ENCODE results near the gene BLVRA.
"Not testable (repeated sequence)": the region's sequence is repeated elsewhere in the genome, so short reads cannot be mapped to it uniquely, and the experiment has no call there.

The BLVRA gene

DNA sequence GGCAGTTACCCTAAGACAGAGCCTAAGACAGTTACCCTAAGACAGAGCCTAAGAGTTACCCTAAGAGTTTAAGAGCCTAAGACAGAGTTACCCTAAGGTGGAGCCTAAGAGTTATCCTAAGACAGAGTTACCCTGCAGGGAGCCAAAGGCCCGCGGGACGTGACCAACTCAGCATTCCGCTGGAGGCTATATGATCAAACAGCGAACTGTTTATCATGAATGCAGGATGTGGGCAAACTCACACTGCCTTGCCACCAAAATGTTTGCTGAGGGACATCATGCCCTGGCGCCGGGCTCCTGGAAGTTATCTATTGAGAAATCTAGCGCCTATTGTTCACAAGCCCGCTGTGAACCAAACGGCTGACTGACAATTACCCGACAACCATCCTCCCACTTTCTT lies 49.9 kb downstream of the BLVRA start:
- Histone ChIP-seq H3K36me3 (ENCODE audit: control insufficient read depth, insufficient read depth, low read length) (no peaks in the 10 kb centered on the region), H3K9ac (ENCODE audit: low read length) (no peak overlapping the region), H3K4me1 (ENCODE audit: control insufficient read depth, insufficient read depth, low read length) (no peaks in the 10 kb centered on the region), H3K4me3 (ENCODE audit: low read length) (no peak overlapping the region), H3K27ac (ENCODE audit: low read depth, low read length) (no peak overlapping the region), H3K27me3 (ENCODE audit: control insufficient read depth, insufficient read depth, low read length) (no peaks in the 10 kb centered on the region)

DNA sequence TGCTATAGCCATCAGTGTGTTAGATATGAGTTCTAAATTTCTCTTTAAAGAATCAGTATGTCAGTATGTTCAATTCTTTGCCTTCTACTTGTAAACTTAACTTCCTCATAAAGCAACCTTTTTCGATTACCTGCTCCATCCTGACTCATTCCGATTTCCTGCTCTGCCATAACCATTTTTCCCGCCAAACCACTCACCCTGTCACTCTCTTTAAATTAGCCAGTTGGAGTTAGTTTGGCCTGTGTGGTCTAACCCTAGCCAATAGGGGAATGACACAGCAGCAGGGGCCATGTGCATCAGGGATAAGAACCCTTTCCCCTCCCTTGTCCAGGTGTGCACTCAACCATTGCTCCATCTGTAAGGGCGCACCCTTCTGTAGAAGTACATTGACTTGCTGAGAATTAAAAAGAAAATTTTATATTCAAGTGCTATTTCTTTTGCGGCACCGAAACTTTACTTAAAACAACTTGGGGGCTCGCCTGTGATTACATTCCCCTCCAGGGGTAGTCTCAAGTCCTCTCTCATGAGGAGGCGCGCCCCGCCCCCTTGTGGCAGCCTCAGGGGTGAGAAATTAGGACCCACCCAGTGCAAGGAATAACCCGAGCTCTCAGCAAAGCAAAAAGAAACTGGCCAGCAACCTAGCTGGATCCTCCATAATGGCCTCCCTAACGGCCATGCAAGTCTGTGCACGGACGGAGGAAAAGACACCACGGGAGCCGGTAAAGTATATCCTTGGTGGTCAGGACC lies 51.9 kb downstream of the BLVRA start:
- H3K36me3 ChIP-seq (ENCODE audit: control insufficient read depth, insufficient read depth, low read length); H3K4me3 ChIP-seq (ENCODE audit: low read length); H3K9ac ChIP-seq (ENCODE audit: low read length); H3K27me3 ChIP-seq (ENCODE audit: control insufficient read depth, insufficient read depth, low read length); H3K27ac ChIP-seq (ENCODE audit: low read depth, low read length); H3K4me1 ChIP-seq (ENCODE audit: control insufficient read depth, insufficient read depth, low read length): not testable (repeated sequence)

DNA sequence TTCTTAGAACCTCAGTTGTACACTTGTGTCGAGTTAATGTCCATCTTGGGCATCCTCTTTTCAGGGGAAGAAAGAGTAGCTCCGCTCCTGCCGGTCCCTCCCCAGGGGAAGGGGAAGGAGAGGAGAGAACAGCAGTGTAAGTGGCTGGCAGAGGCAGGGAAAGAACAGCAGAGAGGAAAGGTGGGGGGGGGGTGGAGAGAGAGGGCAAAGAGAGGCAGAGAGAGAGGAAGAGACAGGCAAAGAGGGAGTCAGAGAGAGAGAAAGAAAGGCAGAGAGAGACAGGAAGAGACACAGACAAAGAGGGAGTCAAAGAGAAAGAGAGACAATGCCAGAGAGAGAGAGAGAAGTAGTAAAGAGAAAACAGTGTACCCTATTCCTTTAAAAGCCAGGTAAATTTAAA lies 56.9 kb downstream of the BLVRA start:
- H3K36me3 ChIP-seq (ENCODE audit: control insufficient read depth, insufficient read depth, low read length): no peaks in the 10 kb centered on the region
- no peak overlapping the region for H3K9ac ChIP-seq (ENCODE audit: low read length)
- no peaks in the 10 kb centered on the region for H3K4me1 ChIP-seq (ENCODE audit: control insufficient read depth, insufficient read depth, low read length)
- no peak overlapping the region for H3K27ac ChIP-seq (ENCODE audit: low read depth, low read length)
- no peak overlapping the region for H3K4me3 ChIP-seq (ENCODE audit: low read length)
- no peaks in the 10 kb centered on the region for H3K27me3 ChIP-seq (ENCODE audit: control insufficient read depth, insufficient read depth, low read length)

DNA sequence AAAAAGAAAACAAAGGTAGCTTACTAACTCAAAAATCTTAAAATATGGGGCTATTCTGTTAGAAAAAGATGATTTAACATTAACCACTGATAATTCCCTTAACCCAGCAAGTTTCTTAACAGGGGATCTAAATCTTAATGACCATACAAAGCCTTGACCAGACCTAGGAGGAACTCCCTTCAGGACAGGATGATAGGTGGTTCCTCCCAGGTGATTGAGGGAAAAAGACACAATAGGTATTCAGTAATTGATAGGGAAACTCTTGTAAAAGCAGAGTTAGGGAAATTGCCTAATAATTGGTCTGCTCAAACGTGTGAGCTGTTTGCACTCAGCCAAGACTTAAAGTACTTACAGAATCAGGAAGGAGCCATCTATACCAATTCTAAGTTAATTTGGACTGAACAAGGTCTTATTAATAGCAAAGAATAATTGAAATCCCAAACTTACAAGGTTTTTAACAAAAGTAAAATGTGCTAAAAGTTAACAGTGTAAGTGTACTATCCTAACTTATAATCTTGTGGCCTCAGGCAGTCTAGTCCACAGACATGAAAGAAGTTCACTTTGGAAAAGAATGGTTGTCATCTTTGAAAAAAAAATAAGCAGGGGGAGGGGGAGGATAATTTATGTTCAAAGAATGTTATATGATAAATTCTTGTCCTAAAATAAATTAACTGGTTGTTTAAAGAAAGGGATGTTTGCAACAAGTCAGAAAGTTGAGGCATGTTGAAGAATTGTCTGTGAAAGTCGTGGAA lies 57.7 kb downstream of the BLVRA start:
- H3K27ac ChIP-seq (ENCODE audit: low read depth, low read length); H3K4me3 ChIP-seq (ENCODE audit: low read length); H3K36me3 ChIP-seq (ENCODE audit: control insufficient read depth, insufficient read depth, low read length); H3K27me3 ChIP-seq (ENCODE audit: control insufficient read depth, insufficient read depth, low read length); H3K4me1 ChIP-seq (ENCODE audit: control insufficient read depth, insufficient read depth, low read length); H3K9ac ChIP-seq (ENCODE audit: low read length): not testable (repeated sequence)

DNA sequence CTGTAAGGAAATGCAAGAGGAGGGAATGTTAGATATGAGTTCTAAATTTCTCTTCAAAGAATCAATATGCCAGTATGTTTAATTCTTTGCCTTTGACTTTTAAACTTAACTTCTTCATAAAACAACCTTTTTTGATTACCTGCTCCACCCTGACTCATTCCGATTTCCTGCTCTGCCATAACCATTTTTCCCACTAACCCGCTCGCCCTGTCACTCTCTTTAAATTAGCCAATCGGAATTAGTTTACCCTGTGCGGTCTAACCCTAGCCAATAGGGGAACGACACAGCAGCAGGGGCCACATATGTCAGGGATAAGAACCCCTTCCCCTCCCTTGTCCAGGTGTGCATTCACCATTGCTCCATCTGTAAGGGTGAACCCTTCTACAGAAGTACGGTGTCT lies 64.9 kb downstream of the BLVRA start:
- H3K4me3 ChIP-seq (ENCODE audit: low read length); H3K9ac ChIP-seq (ENCODE audit: low read length); H3K27ac ChIP-seq (ENCODE audit: low read depth, low read length); H3K36me3 ChIP-seq (ENCODE audit: control insufficient read depth, insufficient read depth, low read length); H3K27me3 ChIP-seq (ENCODE audit: control insufficient read depth, insufficient read depth, low read length); H3K4me1 ChIP-seq (ENCODE audit: control insufficient read depth, insufficient read depth, low read length): not testable (repeated sequence)

DNA sequence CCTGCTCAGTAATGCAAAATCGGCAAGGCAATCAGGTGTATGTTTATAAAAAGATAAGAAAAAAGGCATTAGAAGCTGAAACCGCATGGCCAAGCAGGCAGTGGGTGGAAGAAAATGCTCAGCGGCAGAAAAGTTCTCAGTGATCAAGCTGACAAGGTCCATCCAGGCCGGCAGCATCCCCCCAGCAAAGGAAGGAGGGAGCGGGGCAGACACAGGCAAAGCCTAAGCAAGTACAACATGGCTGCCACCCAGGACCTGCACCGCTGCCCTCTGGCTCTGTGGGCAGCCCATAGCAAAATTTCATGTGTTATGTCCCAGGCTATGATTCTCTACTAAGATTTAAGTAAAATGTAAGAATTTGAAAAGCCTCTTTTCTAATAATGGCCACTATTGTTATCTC lies 65.5 kb downstream of the BLVRA start:
- no peak overlapping the region for H3K4me3 ChIP-seq (ENCODE audit: low read length)
- H3K4me1 ChIP-seq (ENCODE audit: control insufficient read depth, insufficient read depth, low read length): no peaks in the 10 kb centered on the region
- no peaks in the 10 kb centered on the region for H3K27me3 ChIP-seq (ENCODE audit: control insufficient read depth, insufficient read depth, low read length)
- H3K27ac ChIP-seq (ENCODE audit: low read depth, low read length): no peak overlapping the region
- no peak overlapping the region for H3K9ac ChIP-seq (ENCODE audit: low read length)
- no peaks in the 10 kb centered on the region for H3K36me3 ChIP-seq (ENCODE audit: control insufficient read depth, insufficient read depth, low read length)

DNA sequence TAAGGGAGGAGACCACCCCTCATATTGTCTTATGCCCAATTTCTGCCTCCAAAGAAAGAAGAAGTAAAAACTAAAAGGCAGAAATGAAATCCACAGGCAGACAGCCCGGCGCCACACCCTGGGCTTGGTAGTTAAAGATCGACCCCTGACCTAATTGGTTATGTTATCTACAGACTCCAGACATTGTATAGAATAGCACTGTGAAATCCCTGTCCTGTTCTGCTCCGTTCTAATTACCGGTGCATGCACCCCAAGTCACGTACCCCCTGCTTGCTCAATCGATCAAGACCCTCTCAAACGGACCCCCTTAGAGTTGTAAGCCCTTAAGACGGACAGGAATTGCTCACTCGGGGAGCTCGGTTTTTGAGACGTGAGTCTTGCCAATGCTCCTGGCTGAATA lies 66.0 kb downstream of the BLVRA start:
- H3K4me1 ChIP-seq (ENCODE audit: control insufficient read depth, insufficient read depth, low read length); H3K4me3 ChIP-seq (ENCODE audit: low read length); H3K27ac ChIP-seq (ENCODE audit: low read depth, low read length): not testable (repeated sequence)

DNA sequence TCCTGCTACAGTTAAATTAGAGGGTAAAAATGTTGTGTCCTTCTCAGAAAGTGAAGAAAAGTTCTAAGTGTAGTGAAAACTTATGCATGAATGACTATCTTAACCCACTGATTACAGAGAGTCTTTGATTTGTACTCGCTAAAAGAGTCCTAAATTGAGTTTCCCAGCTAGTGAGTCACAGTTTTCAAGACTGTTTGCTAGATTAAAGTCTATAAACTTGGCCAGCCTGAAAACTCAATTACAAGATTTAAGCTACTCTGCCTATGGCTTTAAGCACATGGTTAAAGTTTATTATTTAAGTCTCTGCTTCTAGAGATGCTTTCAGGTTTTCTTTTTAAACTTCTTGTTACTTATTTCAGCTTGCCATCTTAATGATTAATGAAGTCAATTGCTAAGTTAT lies 66.5 kb downstream of the BLVRA start:
- Histone ChIP-seq H3K9ac (ENCODE audit: low read length) (no peak overlapping the region), H3K27me3 (ENCODE audit: control insufficient read depth, insufficient read depth, low read length) (no peaks in the 10 kb centered on the region), H3K4me1 (ENCODE audit: control insufficient read depth, insufficient read depth, low read length) (no peaks in the 10 kb centered on the region), H3K36me3 (ENCODE audit: control insufficient read depth, insufficient read depth, low read length) (no peaks in the 10 kb centered on the region), H3K4me3 (ENCODE audit: low read length) (no peak overlapping the region), H3K27ac (ENCODE audit: low read depth, low read length) (no peak overlapping the region)

More for the DNA sequence above, 66.0 kb downstream of the BLVRA start:
- H3K27me3 ChIP-seq (ENCODE audit: control insufficient read depth, insufficient read depth, low read length); H3K36me3 ChIP-seq (ENCODE audit: control insufficient read depth, insufficient read depth, low read length); H3K9ac ChIP-seq (ENCODE audit: low read length): not testable (repeated sequence)

DNA sequence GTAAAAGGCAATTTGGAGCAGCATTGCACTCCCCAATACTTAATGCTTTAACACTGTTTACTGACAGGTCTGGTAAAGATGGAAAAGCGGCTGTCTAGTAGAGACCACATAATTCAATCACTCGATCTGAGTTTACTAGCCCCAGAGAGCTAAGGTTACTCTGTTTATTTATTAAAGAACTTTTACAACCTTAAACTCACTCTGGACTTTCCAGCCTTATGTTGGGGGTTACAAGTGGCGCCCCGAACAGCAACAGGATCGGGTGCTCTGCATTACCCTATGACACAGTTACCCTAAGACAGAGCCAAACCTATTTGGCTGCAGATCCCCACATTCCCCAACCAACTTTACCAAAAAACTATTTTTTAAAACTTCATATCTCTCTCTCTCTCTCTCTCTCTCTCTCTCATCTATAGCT lies 66.9 kb downstream of the BLVRA start:
- H3K4me1 ChIP-seq (ENCODE audit: control insufficient read depth, insufficient read depth, low read length): no peaks in the 10 kb centered on the region
- H3K27me3 ChIP-seq (ENCODE audit: control insufficient read depth, insufficient read depth, low read length): no peaks in the 10 kb centered on the region
- no peak overlapping the region for H3K4me3 ChIP-seq (ENCODE audit: low read length)
- H3K9ac ChIP-seq (ENCODE audit: low read length): no peak overlapping the region
- H3K27ac ChIP-seq (ENCODE audit: low read depth, low read length): no peak overlapping the region
- no peaks in the 10 kb centered on the region for H3K36me3 ChIP-seq (ENCODE audit: control insufficient read depth, insufficient read depth, low read length)

DNA sequence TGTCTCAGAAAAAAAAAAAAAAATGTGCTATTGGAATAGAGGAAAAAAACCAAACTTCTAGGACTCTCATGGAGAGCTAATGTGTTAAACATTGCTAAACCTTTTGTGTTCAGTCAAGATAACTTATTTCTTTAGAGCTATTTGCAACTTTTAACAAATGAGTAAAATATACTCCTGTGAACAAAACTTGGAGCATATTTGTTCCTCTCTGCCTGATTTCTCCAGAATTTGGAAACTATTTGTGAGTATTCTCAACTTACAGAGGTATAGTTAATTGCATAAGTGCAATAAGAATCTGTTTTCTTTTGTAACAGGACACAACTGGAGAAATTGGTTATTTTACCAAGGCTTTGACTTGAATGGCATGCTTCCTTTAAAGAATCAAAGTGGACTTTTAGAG lies 72.4 kb downstream of the BLVRA start:
- not testable (repeated sequence) for H3K36me3 ChIP-seq (ENCODE audit: control insufficient read depth, insufficient read depth, low read length); H3K27me3 ChIP-seq (ENCODE audit: control insufficient read depth, insufficient read depth, low read length); H3K4me3 ChIP-seq (ENCODE audit: low read length); H3K27ac ChIP-seq (ENCODE audit: low read depth, low read length); H3K4me1 ChIP-seq (ENCODE audit: control insufficient read depth, insufficient read depth, low read length); H3K9ac ChIP-seq (ENCODE audit: low read length)

DNA sequence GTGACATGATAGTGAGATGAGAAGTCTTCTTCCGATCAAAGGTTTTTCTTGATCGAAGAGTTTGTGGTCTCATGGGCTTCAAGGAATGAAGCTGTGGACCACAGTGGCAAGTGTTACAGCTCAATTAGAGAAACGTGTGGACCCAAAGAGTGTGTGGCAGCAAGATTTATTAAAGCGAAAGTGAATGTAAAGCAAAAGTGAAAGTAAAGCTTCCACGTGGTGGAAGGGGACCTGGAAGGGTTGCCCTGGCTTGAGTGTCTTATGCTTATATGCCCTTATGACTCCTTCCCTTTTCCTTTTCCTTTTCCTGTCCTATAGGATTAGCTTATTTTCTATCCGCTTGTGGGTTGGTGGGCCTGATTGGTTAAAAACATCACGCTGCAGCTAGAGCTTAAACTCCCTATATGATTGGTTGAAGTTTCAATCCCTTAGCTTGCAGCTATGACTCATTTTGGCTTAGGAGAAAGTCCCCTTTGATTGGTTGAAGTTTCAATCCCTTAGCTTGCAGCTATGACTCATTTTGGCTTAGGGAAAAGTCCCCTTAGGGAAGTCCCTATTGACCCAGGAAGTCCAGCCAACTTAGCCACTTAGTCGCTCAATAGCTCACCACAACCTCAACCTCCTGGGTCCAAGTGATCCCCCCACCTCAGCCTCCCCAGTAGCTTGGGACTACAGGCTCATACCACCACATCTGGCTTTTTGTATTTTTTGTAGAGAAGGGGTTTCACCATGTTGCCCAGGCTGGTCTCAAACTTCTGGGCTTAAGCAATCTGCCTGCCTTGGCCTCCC lies 76.2 kb downstream of the BLVRA start:
- Histone ChIP-seq H3K27ac (ENCODE audit: low read depth, low read length) (no peak overlapping the region), H3K36me3 (ENCODE audit: control insufficient read depth, insufficient read depth, low read length) (no peaks in the 10 kb centered on the region)

DNA sequence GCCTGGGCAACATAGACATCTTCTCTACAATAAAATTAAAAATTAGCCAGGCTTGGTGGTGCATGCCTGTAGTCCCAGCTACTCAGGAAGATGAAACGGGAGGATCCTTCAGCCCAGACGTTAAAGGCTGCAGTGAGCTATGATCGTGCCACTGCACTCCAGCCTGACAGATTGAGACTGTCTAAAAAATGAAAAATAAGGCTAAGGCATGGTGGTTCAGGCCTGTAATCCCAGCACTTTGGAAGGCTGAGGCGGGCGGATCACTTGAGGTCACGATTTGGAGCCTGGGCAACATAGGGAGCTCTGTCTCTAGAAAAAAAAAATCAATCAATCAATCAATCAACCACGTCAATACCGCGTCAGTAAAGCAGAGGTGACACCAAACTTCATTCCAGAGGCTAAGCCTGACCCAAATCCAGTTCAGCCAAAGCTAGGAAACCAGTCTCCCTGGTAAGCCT lies 79.8 kb downstream of the BLVRA start:
- H3K4me3 ChIP-seq (ENCODE audit: low read length): no peak overlapping the region

More for the DNA sequence above, 76.2 kb downstream of the BLVRA start:
- no peaks in the 10 kb centered on the region for H3K27me3 ChIP-seq (ENCODE audit: control insufficient read depth, insufficient read depth, low read length)
- no peak overlapping the region for H3K9ac ChIP-seq (ENCODE audit: low read length)
- H3K4me3 ChIP-seq (ENCODE audit: low read length): peak overlapping the region; percentile 54
- H3K4me1 ChIP-seq (ENCODE audit: control insufficient read depth, insufficient read depth, low read length): no peaks in the 10 kb centered on the region

More for the DNA sequence above, 79.8 kb downstream of the BLVRA start:
- no peaks in the 10 kb centered on the region for H3K36me3 ChIP-seq (ENCODE audit: control insufficient read depth, insufficient read depth, low read length)
- no peak overlapping the region for H3K9ac ChIP-seq (ENCODE audit: low read length)
- H3K27me3 ChIP-seq (ENCODE audit: control insufficient read depth, insufficient read depth, low read length): no peaks in the 10 kb centered on the region
- no peak overlapping the region for H3K27ac ChIP-seq (ENCODE audit: low read depth, low read length)
- H3K4me1 ChIP-seq (ENCODE audit: control insufficient read depth, insufficient read depth, low read length): no peaks in the 10 kb centered on the region

Measured in rectal smooth muscle tissue (tissue), 1 donor.